IgD-negative memory B cell (primary cell): ENCODE data around the gene SLC2A9. TPM values are rescaled to one million over a fixed set of nuclear protein-coding genes. Genes with fewer than 3 reads are reported as not detected.

ENCODE experiments used
- H3K27ac Mint-ChIP-seq, 3 donors: one replicate each; pipeline ENCODE4 v1.8.0; 2020 to 2022; ENCODE audit warnings: mild to moderate bottlenecking in 3 of 3, mixed read lengths in 3 of 3, moderate library complexity in 1 of 3
- H3K27me3 Mint-ChIP-seq: one replicate; pipeline ENCODE4 v1.8.0; 2021; ENCODE audit warnings: mixed read lengths
- H3K36me3 Mint-ChIP-seq: one replicate; pipeline ENCODE4 v1.8.0; 2020; ENCODE audit warnings: mild to moderate bottlenecking, mixed read lengths
- H3K4me1 Mint-ChIP-seq, 3 donors: one replicate each; pipeline ENCODE4 v1.8.0; 2020 to 2022; ENCODE audit warnings: mixed read lengths in 3 of 3, mild to moderate bottlenecking in 1 of 3
- H3K4me3 Mint-ChIP-seq, 4 donors: one replicate each; pipeline ENCODE4 v1.8.0; 2020 to 2022; ENCODE audit warnings: mild to moderate bottlenecking in 4 of 4, mixed read lengths in 4 of 4, moderate library complexity in 3 of 4
- H3K9me3 Mint-ChIP-seq, 3 donors: one replicate each; pipeline ENCODE4 v1.8.0; 2020 to 2021; ENCODE audit warnings: mixed read lengths in 3 of 3, mild to moderate bottlenecking in 1 of 3
- polyA plus RNA-seq: library from polyadenylated mRNA; unstranded; fragments of 300-500 nt; fragmentation: Illumina TruSeq; gene quantifications from one replicate; pipeline ENCODE4 v1.2.3, GENCODE V29; 2021

The SLC2A9 gene
- polyA plus RNA-seq, 1 donor from 2014 or later, result 0.41 TPM

DNA sequence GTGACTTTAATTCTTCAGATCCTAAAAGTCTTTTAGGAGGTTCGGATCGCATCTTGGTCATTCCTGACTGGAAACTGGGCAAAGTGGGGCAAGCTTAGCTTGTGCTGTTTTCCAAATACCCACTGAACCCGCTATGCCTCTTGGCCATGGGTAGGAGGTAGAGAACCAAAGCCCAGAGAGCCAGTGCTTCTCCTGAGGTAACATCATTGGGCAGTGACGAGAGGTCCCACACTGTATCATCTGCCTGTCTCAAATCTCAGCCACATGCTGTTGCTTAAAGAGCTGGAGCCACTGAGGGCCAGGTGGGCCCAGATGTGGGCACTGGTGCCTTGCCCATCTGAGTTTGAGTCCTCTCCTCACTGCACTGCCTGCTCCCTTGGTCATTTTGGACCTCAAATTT lies 68.2 kb downstream of the SLC2A9 start:
- H3K27ac Mint-ChIP-seq, result no peak overlapping the region
- H3K4me1 Mint-ChIP-seq, result no peaks in the 10 kb centered on the region
- H3K27me3 Mint-ChIP-seq, result peaks cover 4% of the 10 kb centered on the region
- peaks cover 0 to 5% (median 0%) of the 10 kb centered on the region in 3 donors for H3K9me3 Mint-ChIP-seq
- H3K4me3 Mint-ChIP-seq, result peak overlapping the region in 1 of 4 donors; percentile 23
- H3K36me3 Mint-ChIP-seq, result peaks cover 6% of the 10 kb centered on the region

DNA sequence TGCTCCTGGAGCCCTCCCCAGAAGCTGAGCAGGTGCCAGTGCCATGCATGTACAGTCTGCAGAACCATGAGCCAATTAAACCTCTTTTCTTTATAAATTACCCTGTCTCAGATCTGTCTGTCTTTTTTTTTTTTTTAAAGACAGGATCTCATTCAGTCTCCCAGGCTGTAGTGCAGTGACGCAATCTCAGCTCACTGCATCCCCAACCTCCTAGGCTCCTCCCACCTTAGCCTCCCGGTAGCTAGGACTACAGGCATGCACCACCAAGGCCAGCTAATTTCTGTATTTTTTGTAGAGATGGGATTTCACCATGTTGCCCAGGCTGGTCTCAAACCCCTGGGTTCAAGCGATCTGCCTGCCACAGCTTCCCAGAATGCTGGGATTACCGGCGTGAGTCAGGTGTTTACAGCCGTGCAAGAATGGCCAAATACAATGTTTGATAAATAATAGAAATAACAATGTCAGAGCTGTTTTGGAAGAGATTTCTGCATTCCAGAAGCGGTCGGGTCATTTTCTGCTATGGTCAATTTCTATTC lies 68.8 kb downstream of the SLC2A9 start:
- Mint-ChIP-seq H3K36me3 (peaks cover 2% of the 10 kb centered on the region), H3K4me3 (no peak overlapping the region), H3K27me3 (peaks cover 6% of the 10 kb centered on the region), H3K27ac (no peak overlapping the region), H3K4me1 (no peaks in the 10 kb centered on the region), H3K9me3 (peaks cover 0 to 3% (median 0%) of the 10 kb centered on the region in 3 donors)

DNA sequence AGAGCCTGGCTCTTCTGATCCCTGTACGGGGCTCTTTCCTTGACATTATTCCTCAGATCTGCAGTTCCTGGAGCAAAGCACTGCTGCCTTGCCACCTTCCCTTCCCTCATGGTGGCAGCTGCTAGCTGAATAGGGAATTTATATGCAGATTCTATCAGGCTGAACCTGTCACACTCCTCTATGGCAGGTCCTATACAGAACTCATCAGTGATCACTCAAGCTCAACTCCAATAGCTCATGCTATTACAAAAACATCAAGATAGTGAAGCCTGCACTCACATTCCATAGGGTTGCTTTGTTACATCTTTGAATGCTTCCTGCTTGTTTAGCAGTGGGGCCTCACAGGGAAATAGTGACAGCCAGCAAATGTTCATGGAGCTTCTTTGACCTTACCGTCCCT lies 71.7 kb downstream of the SLC2A9 start:
- no peak overlapping the region for H3K4me3 Mint-ChIP-seq
- no peaks in the 10 kb centered on the region for H3K4me1 Mint-ChIP-seq
- H3K9me3 Mint-ChIP-seq, result no peaks in the 10 kb centered on the region
- H3K36me3 Mint-ChIP-seq, result no peaks in the 10 kb centered on the region
- H3K27ac Mint-ChIP-seq, result no peak overlapping the region
- H3K27me3 Mint-ChIP-seq, result peaks cover 4% of the 10 kb centered on the region

GRCh38 chr4:9947168-9948062 lies 73.9 kb downstream of the SLC2A9 start:
- no peaks in the 10 kb centered on the region for H3K4me1 Mint-ChIP-seq
- no peaks in the 10 kb centered on the region for H3K9me3 Mint-ChIP-seq
- H3K4me3 Mint-ChIP-seq, result no peak overlapping the region
- H3K36me3 Mint-ChIP-seq, result no peaks in the 10 kb centered on the region
- H3K27me3 Mint-ChIP-seq, result peaks cover 4% of the 10 kb centered on the region
- H3K27ac Mint-ChIP-seq, result no peak overlapping the region

DNA sequence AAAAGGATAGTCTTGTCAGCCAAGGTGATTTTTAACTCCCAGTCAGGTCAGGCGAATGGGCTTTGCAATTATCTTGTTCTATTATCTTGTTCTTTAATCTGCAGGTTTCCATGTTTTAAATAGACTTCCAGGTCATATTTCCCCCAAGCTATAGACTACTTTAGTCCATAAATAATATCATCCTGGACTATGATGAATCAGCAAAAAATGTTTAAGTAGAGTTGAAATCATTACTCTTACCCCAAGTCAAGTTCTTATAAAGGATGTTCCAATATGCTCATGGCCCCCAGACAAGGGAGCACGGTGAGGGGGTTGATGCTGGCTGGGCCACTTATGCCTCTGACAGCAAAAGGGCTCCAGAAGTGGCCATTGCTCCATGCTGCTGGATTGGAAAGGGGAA lies 75.1 kb downstream of the SLC2A9 start:
- H3K9me3 Mint-ChIP-seq, result no peaks in the 10 kb centered on the region
- H3K4me3 Mint-ChIP-seq, result no peak overlapping the region
- peaks cover 4% of the 10 kb centered on the region for H3K27me3 Mint-ChIP-seq
- no peaks in the 10 kb centered on the region for H3K36me3 Mint-ChIP-seq
- H3K4me1 Mint-ChIP-seq, result no peaks in the 10 kb centered on the region
- H3K27ac Mint-ChIP-seq, result no peak overlapping the region

- Mint-ChIP-seq H3K9me3 (no peaks in the 10 kb centered on the region), H3K36me3 (no peaks in the 10 kb centered on the region), H3K27me3 (peaks cover 4% of the 10 kb centered on the region), H3K4me1 (no peaks in the 10 kb centered on the region), H3K4me3 (no peak overlapping the region), H3K27ac (no peak overlapping the region)
Observed at GRCh38 chr4:9944431-9945425, 76.6 kb downstream of the SLC2A9 start.

- no peaks in the 10 kb centered on the region for H3K36me3 Mint-ChIP-seq
- no peak overlapping the region for H3K27ac Mint-ChIP-seq
- H3K4me1 Mint-ChIP-seq, result no peaks in the 10 kb centered on the region
- H3K9me3 Mint-ChIP-seq, result no peaks in the 10 kb centered on the region
- no peak overlapping the region for H3K4me3 Mint-ChIP-seq
- H3K27me3 Mint-ChIP-seq, result peaks cover 3% of the 10 kb centered on the region
Observed at GRCh38 chr4:9943761-9944160, 77.5 kb downstream of the SLC2A9 start.

- Mint-ChIP-seq H3K27ac (no peak overlapping the region), H3K9me3 (no peaks in the 10 kb centered on the region), H3K27me3 (peaks cover 2% of the 10 kb centered on the region), H3K4me1 (no peaks in the 10 kb centered on the region), H3K4me3 (no peak overlapping the region), H3K36me3 (no peaks in the 10 kb centered on the region)
Observed at GRCh38 chr4:9942921-9943600, 78.2 kb downstream of the SLC2A9 start.

DNA sequence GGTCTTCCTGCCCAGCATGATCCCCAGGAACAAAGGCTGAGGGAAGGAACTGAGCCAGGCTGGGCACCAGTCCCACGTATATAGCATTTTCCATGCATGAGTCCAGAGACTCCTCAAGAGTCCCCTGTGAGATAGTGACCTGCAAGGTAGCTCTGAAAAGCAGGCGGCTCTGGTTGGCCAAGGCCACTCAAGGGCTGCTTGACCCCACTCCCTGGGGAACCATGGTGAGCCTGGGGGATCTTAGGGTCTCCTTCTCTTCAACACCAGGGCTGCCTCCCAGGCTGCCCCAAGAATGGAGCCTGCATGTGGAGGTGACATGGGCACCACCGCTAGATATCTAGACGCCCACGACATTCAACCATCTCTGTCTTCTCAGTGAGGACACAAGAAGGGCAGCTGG lies 79.2 kb downstream of the SLC2A9 start:
- Mint-ChIP-seq H3K36me3 (no peaks in the 10 kb centered on the region), H3K27ac (no peak overlapping the region), H3K27me3 (no peaks in the 10 kb centered on the region), H3K4me1 (peaks cover 0 to 1% (median 0%) of the 10 kb centered on the region in 3 donors), H3K9me3 (no peaks in the 10 kb centered on the region), H3K4me3 (no peak overlapping the region)

DNA sequence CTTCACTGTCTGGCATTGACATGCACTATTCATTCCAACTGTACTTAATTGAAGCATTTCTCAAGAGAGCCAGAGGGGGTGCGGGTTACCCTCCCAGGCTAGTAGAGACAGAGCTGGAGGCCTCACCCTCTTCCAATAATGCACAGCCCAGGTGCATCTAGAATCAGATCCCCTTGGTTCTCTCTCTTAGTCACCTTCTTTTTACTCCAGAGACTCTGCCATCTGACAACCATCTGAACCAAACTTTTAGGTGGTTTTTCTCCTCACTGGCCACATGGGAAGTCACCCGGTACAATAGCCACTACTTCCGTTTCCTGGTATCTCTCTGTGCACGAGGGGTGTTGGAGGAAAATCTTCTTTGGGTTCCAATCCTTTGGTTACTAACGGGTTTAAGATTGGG lies 81.3 kb downstream of the SLC2A9 start:
- Mint-ChIP-seq H3K36me3 (no peaks in the 10 kb centered on the region), H3K4me1 (peaks cover 0 to 1% (median 0%) of the 10 kb centered on the region in 3 donors), H3K27me3 (no peaks in the 10 kb centered on the region), H3K9me3 (no peaks in the 10 kb centered on the region), H3K27ac (no peak overlapping the region), H3K4me3 (no peak overlapping the region)

- Mint-ChIP-seq H3K4me3 (no peak overlapping the region), H3K4me1 (peaks cover 0 to 1% (median 0%) of the 10 kb centered on the region in 3 donors), H3K27me3 (no peaks in the 10 kb centered on the region), H3K9me3 (peaks cover 0 to 2% (median 0%) of the 10 kb centered on the region in 3 donors), H3K27ac (no peak overlapping the region), H3K36me3 (no peaks in the 10 kb centered on the region)
Observed at GRCh38 chr4:9938933-9939332, 82.4 kb downstream of the SLC2A9 start.

- H3K4me1 Mint-ChIP-seq, result peaks cover 0 to 1% (median 0%) of the 10 kb centered on the region in 3 donors
- no peaks in the 10 kb centered on the region for H3K36me3 Mint-ChIP-seq
- H3K27me3 Mint-ChIP-seq, result no peaks in the 10 kb centered on the region
- H3K9me3 Mint-ChIP-seq, result peaks cover 0 to 3% (median 0%) of the 10 kb centered on the region in 3 donors
- H3K27ac Mint-ChIP-seq, result no peak overlapping the region
- no peak overlapping the region for H3K4me3 Mint-ChIP-seq
Observed at GRCh38 chr4:9937078-9937477, 84.2 kb downstream of the SLC2A9 start.

- Mint-ChIP-seq H3K27me3 (no peaks in the 10 kb centered on the region), H3K9me3 (peaks cover 0 to 3% (median 0%) of the 10 kb centered on the region in 3 donors), H3K4me1 (peaks cover 0 to 1% (median 0%) of the 10 kb centered on the region in 3 donors), H3K27ac (no peak overlapping the region), H3K36me3 (no peaks in the 10 kb centered on the region), H3K4me3 (no peak overlapping the region)
Observed at GRCh38 chr4:9936129-9936644, 85.1 kb downstream of the SLC2A9 start.

DNA sequence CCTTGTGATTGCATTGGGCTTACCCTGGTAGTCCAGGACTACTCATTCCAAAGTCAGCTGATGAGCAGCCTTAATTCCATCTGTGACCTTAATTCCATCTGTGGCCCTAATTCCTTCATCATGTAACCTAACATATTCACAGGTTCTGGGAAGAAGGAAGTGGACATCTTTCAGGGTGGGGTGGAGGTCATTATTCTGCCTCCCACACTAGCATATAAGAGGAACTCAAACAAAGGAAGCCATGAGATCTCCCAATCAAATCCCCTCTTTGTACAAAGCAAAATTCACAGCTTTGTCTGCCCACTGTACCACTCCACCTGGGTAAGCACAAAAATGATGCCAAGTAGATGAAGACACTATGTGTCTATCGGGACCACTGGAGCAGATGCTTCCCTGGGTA lies 87.3 kb downstream of the SLC2A9 start:
- H3K27me3 Mint-ChIP-seq, result no peaks in the 10 kb centered on the region
- no peak overlapping the region for H3K4me3 Mint-ChIP-seq
- no peak overlapping the region for H3K27ac Mint-ChIP-seq
- H3K9me3 Mint-ChIP-seq, result peaks cover 0 to 3% (median 0%) of the 10 kb centered on the region in 3 donors
- no peaks in the 10 kb centered on the region for H3K36me3 Mint-ChIP-seq
- peaks cover 0 to 1% (median 0%) of the 10 kb centered on the region in 3 donors for H3K4me1 Mint-ChIP-seq
